SU-DHL-6 (cell line): Measurements from ENCODE around the gene INO80E.

Source experiments
- CTCF ChIP-seq: fragments of 200-600 bp; sonication (generic); IDR thresholded peaks from one replicate; pipeline ENCODE4 v1.5.1; 2017; ENCODE audit warnings: antibody characterized with exemption, mild to moderate bottlenecking, low read length, moderate library complexity; ENCODE audit not compliant: insufficient read depth, poor library complexity, severe bottlenecking
- EZH2phosphoT487 ChIP-seq: fragments of 200-600 bp; sonication (generic), shearing (Covaris generic); conservative IDR thresholded peaks from 2 replicates; pipeline ENCODE4 v1.6.1; 2018; ENCODE audit warnings: mild to moderate bottlenecking, antibody characterized with exemption, low read length, moderate library complexity, mixed read lengths

GRCh38 chr16:29947897-29948296 is 48.1 kb upstream of the INO80E start:
- TF ChIP-seq EZH2phosphoT487, result no peak
- no peak for TF ChIP-seq CTCF
